Measurements from ENCODE around the gene RBM48. TPM values are rescaled to one million over a fixed set of nuclear protein-coding genes. Genes with fewer than 3 reads are reported as not detected.

The RBM48 gene
- total and polyA plus RNA-seq, 2 of the 13 experiments (the other 11 are each of a cell fraction or from before 2014, with no cell fraction given): 7.2 to 12.2 TPM

- TF ChIP-seq, protein P1, sequence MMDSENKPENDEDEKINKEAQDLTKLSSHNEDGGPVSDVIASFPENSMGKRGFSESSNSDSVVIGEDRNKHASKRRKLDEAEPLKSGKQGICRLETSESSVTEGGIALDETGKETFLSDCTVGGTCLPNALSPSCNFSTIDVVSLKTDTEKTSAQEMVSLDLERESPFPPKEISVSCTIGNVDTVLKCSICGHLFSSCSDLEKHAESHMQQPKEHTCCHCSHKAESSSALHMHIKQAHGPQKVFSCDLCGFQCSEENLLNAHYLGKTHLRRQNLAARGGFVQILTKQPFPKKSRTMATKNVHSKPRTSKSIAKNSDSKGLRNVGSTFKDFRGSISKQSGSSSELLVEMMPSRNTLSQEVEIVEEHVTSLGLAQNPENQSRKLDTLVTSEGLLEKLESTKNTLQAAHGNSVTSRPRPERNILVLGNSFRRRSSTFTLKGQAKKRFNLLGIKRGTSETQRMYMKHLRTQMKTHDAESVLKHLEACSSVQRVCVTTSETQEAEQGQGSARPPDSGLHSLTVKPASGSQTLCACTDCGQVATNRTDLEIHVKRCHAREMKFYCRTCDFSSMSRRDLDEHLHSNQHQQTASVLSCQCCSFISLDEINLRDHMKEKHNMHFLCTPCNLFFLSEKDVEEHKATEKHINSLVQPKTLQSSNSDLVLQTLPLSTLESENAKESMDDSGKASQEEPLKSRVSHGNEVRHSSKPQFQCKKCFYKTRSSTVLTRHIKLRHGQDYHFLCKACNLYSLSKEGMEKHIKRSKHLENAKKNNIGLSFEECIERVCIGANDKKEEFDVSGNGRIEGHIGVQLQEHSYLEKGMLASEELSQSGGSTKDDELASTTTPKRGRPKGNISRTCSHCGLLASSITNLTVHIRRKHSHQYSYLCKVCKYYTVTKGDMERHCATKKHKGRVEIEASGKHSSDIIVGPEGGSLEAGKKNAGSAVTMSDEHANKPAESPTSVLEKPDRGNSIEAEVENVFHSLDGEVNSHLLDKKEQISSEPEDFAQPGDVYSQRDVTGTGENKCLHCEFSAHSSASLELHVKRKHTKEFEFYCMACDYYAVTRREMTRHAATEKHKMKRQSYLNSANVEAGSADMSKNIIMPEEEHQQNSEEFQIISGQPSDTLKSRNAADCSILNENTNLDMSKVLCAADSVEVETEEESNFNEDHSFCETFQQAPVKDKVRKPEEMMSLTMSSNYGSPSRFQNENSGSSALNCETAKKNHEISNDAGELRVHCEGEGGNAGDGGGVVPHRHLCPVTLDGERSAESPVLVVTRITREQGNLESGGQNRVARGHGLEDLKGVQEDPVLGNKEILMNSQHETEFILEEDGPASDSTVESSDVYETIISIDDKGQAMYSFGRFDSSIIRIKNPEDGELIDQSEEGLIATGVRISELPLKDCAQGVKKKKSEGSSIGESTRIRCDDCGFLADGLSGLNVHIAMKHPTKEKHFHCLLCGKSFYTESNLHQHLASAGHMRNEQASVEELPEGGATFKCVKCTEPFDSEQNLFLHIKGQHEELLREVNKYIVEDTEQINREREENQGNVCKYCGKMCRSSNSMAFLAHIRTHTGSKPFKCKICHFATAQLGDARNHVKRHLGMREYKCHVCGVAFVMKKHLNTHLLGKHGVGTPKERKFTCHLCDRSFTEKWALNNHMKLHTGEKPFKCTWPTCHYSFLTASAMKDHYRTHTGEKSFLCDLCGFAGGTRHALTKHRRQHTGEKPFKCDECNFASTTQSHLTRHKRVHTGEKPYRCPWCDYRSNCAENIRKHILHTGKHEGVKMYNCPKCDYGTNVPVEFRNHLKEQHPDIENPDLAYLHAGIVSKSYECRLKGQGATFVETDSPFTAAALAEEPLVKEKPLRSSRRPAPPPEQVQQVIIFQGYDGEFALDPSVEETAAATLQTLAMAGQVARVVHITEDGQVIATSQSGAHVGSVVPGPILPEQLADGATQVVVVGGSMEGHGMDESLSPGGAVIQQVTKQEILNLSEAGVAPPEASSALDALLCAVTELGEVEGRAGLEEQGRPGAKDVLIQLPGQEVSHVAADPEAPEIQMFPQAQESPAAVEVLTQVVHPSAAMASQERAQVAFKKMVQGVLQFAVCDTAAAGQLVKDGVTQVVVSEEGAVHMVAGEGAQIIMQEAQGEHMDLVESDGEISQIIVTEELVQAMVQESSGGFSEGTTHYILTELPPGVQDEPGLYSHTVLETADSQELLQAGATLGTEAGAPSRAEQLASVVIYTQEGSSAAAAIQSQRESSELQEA (CRISPR knock-in tag; IDR thresholded peaks at IDR 0.05; ENCODE audit: not compliant biosample characterization): no peak
- TF ChIP-seq MAF1 (CRISPR knock-in tag; IDR thresholded peaks at IDR 0.05; ENCODE audit: borderline replicate concordance): peak; percentile 72; the same call in 1 of the 2 replicates
- no peak for TF ChIP-seq THYN1 (CRISPR knock-in tag; IDR thresholded peaks at IDR 0.05; ENCODE audit: borderline replicate concordance, low read depth)
- TF ChIP-seq HNRNPK (IDR thresholded peaks at IDR 0.05; ENCODE audit: low read depth, low read length, poor library complexity, severe bottlenecking): no peak
- TF ChIP-seq TP53 (CRISPR knock-in tag; conservative IDR thresholded peaks at IDR 0.05): no peak
- TF ChIP-seq, protein P2, sequence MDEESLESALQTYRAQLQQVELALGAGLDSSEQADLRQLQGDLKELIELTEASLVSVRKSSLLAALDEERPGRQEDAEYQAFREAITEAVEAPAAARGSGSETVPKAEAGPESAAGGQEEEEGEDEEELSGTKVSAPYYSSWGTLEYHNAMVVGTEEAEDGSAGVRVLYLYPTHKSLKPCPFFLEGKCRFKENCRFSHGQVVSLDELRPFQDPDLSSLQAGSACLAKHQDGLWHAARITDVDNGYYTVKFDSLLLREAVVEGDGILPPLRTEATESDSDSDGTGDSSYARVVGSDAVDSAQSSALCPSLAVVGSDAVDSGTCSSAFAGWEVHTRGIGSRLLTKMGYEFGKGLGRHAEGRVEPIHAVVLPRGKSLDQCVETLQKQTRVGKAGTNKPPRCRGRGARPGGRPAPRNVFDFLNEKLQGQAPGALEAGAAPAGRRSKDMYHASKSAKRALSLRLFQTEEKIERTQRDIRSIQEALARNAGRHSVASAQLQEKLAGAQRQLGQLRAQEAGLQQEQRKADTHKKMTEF (CRISPR knock-in tag; IDR thresholded peaks at IDR 0.05): peak; percentile 73; the same call in 1 of the 2 replicates
- no peak for TF ChIP-seq GLI4 (CRISPR knock-in tag; IDR thresholded peaks at IDR 0.05; ENCODE audit: borderline replicate concordance)
- TF ChIP-seq ARID4A (CRISPR knock-in tag; IDR thresholded peaks at IDR 0.05; ENCODE audit: borderline replicate concordance): peak; percentile 77; the same call in 1 of the 2 replicates
- TF ChIP-seq ZNF746 (CRISPR knock-in tag; IDR thresholded peaks at IDR 0.05): no peak
- peak; percentile 88 for TF ChIP-seq SP2 (CRISPR knock-in tag; IDR thresholded peaks at IDR 0.05)
- no peak for TF ChIP-seq ZNF205 (CRISPR knock-in tag; IDR thresholded peaks at IDR 0.05)
- no peak for TF ChIP-seq CENPT (CRISPR knock-in tag; IDR thresholded peaks at IDR 0.05; ENCODE audit: low read depth)
- 0 out of 2 replicates have a peak, but pooled peaks have one; percentile 80 for TF ChIP-seq ZNF558 (CRISPR knock-in tag; IDR thresholded peaks at IDR 0.05; ENCODE audit: borderline replicate concordance)
- no peak for TF ChIP-seq ETV6 (CRISPR knock-in tag; conservative IDR thresholded peaks at IDR 0.05)
- no peak for TF ChIP-seq NCOA5 (CRISPR knock-in tag; IDR thresholded peaks at IDR 0.05)
Measured at GRCh38 chr7:92528188-92528957, at the start of gene RBM48, which contains the start of gene PEX1 (continued).
